ENCODE measurements around the gene RTN4R.
"Not testable (repeated sequence)": the region's sequence is repeated elsewhere in the genome, so short reads cannot be mapped to it uniquely, and the experiment has no call there.

The RTN4R gene

GRCh38 chr22:20305894-20306645 is 38.0 kb upstream of the RTN4R start:
- no peak for DNase-seq (ENCODE audit: low spot score)

- DNase-seq (ENCODE audit: low spot score): not testable (repeated sequence)
These were observed 37.2 kb upstream of the RTN4R start for GRCh38 chr22:20305230-20305893.

GRCh38 chr22:20304646-20305045 is 36.5 kb upstream of the RTN4R start:
- no peak for DNase-seq (ENCODE audit: low spot score)

GRCh38 chr22:20303229-20303534 is 35.1 kb upstream of the RTN4R start:
- DNase-seq (ENCODE audit: low spot score): not testable (repeated sequence)

- DNase-seq (ENCODE audit: low spot score): no peak
These were observed 34.5 kb upstream of the RTN4R start for GRCh38 chr22:20302438-20303228.

- DNase-seq (ENCODE audit: low spot score): peak; percentile 32
These were observed 31.6 kb upstream of the RTN4R start for GRCh38 chr22:20299746-20300136.

GRCh38 chr22:20298803-20299745 is 31.0 kb upstream of the RTN4R start:
- peak; percentile 82 for DNase-seq (ENCODE audit: low spot score)

GRCh38 chr22:20298110-20298802 is 30.1 kb upstream of the RTN4R start:
- no peak for DNase-seq (ENCODE audit: low spot score)

- no peak for DNase-seq (ENCODE audit: low spot score)
These were observed 29.4 kb upstream of the RTN4R start for GRCh38 chr22:20297414-20298109.

- DNase-seq (ENCODE audit: low spot score): no peak
These were observed 28.5 kb upstream of the RTN4R start for GRCh38 chr22:20296598-20296997.

- no peak for DNase-seq (ENCODE audit: low spot score)
These were observed 27.3 kb upstream of the RTN4R start for GRCh38 chr22:20295262-20296064.

GRCh38 chr22:20292673-20293232 is 24.6 kb upstream of the RTN4R start:
- DNase-seq (ENCODE audit: low spot score): no peak

GRCh38 chr22:20292108-20292507 is 24.0 kb upstream of the RTN4R start:
- no peak for DNase-seq (ENCODE audit: low spot score)

- DNase-seq (ENCODE audit: low spot score): no peak
These were observed 23.5 kb upstream of the RTN4R start for GRCh38 chr22:20291604-20292063.

- DNase-seq (ENCODE audit: low spot score): no peak
These were observed 23.1 kb upstream of the RTN4R start for GRCh38 chr22:20291249-20291586.

- DNase-seq (ENCODE audit: low spot score): no peak
These were observed 22.6 kb upstream of the RTN4R start for GRCh38 chr22:20290578-20291248.

- DNase-seq (ENCODE audit: low spot score): no peak
These were observed 21.9 kb upstream of the RTN4R start for GRCh38 chr22:20290045-20290392.

- DNase-seq (ENCODE audit: low spot score): not testable (repeated sequence)
These were observed 21.3 kb upstream of the RTN4R start for GRCh38 chr22:20289182-20290044.

Data from LoVo (cell line).